NCI-H2081 (cell line): ENCODE results near the gene RPS29.
"Not testable (repeated sequence)": the region's sequence is repeated elsewhere in the genome, so short reads cannot be mapped to it uniquely, and the experiment has no call there.

Experiments used
- DNase-seq, 2 experiments: peaks; one replicate each; lab custom pipeline; 2025; lab: John Stamatoyannopoulos, UW

RPS29 gene

GRCh38 chr14:49585803-49586672, at the start of gene RPS29:
Gene RPS29 (minus strand): TSS chr14:49586380. CDS start chr14:49586346, 34 bp downstream.
- peak; percentile 98 to 99 for DNase-seq

- peak; percentile 54 to 82 for DNase-seq
Observed at GRCh38 chr14:49634547-49635334, 48.6 kb upstream of the RPS29 start, which contains the start of gene DNAAF2. Gene DNAAF2 (minus strand): TSS chr14:49635244. CDS start chr14:49635149, 95 bp downstream.

- peak; percentile 95 to 96 for DNase-seq
Observed at GRCh38 chr14:49633640-49634546, 47.7 kb upstream of the RPS29 start.

GRCh38 chr14:49623941-49624839, 38.0 kb upstream of the RPS29 start:
- no peak for DNase-seq

GRCh38 chr14:49623387-49623786, 37.2 kb upstream of the RPS29 start:
- no peak for DNase-seq

GRCh38 chr14:49622022-49622607, 35.9 kb upstream of the RPS29 start:
- no peak for DNase-seq

GRCh38 chr14:49621114-49621881, 35.1 kb upstream of the RPS29 start:
- peak; percentile 51 to 70 for DNase-seq

GRCh38 chr14:49620182-49621113, 34.3 kb upstream of the RPS29 start, which contains the start of the genes MGAT2 and RPL36AL:
Gene MGAT2 (plus strand): TSS chr14:49620799. CDS start chr14:49621269, 470 bp downstream.
Gene RPL36AL (minus strand): TSS chr14:49620626. CDS start chr14:49619104, 1,522 bp downstream.
- DNase-seq, result peak; percentile 96 to 99

GRCh38 chr14:49619730-49620129, 33.5 kb upstream of the RPS29 start:
- DNase-seq, result no peak

- DNase-seq, result not testable (repeated sequence)
Observed at GRCh38 chr14:49619273-49619672, 33.1 kb upstream of the RPS29 start.

GRCh38 chr14:49617852-49618519, 31.8 kb upstream of the RPS29 start:
- DNase-seq, result no peak

- no peak for DNase-seq
Observed at GRCh38 chr14:49615776-49616175, 29.6 kb upstream of the RPS29 start.

- no peak for DNase-seq
Observed at GRCh38 chr14:49614196-49614595, 28.0 kb upstream of the RPS29 start.

GRCh38 chr14:49612671-49613070, 26.5 kb upstream of the RPS29 start:
- no peak for DNase-seq

- no peak for DNase-seq
Observed at GRCh38 chr14:49612251-49612650, 26.1 kb upstream of the RPS29 start.

- DNase-seq, result no peak
Observed at GRCh38 chr14:49607583-49607982, 21.4 kb upstream of the RPS29 start.

GRCh38 chr14:49598485-49599300, 12.5 kb upstream of the RPS29 start, which contains the start of gene LRR1:
Gene LRR1 (plus strand): TSS chr14:49598940. CDS start chr14:49599021, 81 bp downstream.
- peak; percentile 74 to 87 for DNase-seq
